PC-3 (cell line): ENCODE measurements around the gene ASH1L. TPM values are rescaled to one million over a fixed set of nuclear protein-coding genes. Genes with fewer than 3 reads are reported as not detected.
A peak's percentile ranks its signal among the peaks of the same experiment; 100 is the strongest.
"Not testable (repeated sequence)": the region's sequence is repeated elsewhere in the genome, so short reads cannot be mapped to it uniquely, and the experiment has no call there.

Experiments used
- ATAC-seq: fragments of 200-7000 bp; cut with Tn5 transposase; 2 replicates; pipeline ENCODE4 v1.9.1; 2020; ENCODE audit warnings: mild to moderate bottlenecking, moderate library complexity
- BruUV-seq: library from RNA; stranded (reverse); fragments of 400-500 nt; replicated peaks from 2 replicates; lab custom pipeline; 2021; lab: Mats Ljungman, UMichigan
- CTCF ChIA-PET: fragments of 300-600 bp; sonication (Branson Sonifier 250); formaldehyde crosslinking; loops from one replicate; lab custom pipeline; 2022; ENCODE audit warnings: antibody characterized with exemption; lab: Charles Lee
- POLR2A ChIA-PET: fragments of 300-600 bp; sonication (Branson Sonifier 250); formaldehyde crosslinking; loops from one replicate; lab custom pipeline; 2022; ENCODE audit warnings: antibody characterized with exemption; ENCODE audit not compliant: unreplicated experiment; lab: Charles Lee
- DNase-seq: peaks from one replicate; pipeline ENCODE4 v3.0.0-alpha.2; 2015
- H2AFZ ChIP-seq: fragments of 300-600 bp; sonication (generic); 2 replicates; pipeline ENCODE4 v1.6.0; 2016; ENCODE audit warnings: antibody characterized with exemption, low read length
- H3F3A ChIP-seq: fragments of 300-600 bp; sonication (generic); one replicate; pipeline ENCODE4 v1.6.0; 2017; ENCODE audit warnings: antibody characterized with exemption, low read length, control low read depth, mild to moderate bottlenecking; ENCODE audit not compliant: unreplicated experiment
- H3K27ac ChIP-seq: fragments of 300-600 bp; sonication (generic); 2 replicates; pipeline ENCODE4 v1.5.1; 2016; ENCODE audit warnings: mild to moderate bottlenecking, low read length
- H3K27me3 ChIP-seq: fragments of 300-600 bp; sonication (generic); 2 replicates; pipeline ENCODE4 v1.6.1; 2016; ENCODE audit warnings: low read length, mixed read lengths
- H3K36me3 ChIP-seq: fragments of 300-600 bp; sonication (generic); 2 replicates; pipeline ENCODE4 v1.6.1; 2016; ENCODE audit warnings: low read depth, mixed run types, low read length, mixed read lengths
- H3K4me1 ChIP-seq: fragments of 300-600 bp; sonication (generic); 2 replicates; pipeline ENCODE4 v1.5.1; 2016; ENCODE audit warnings: low read length; ENCODE audit not compliant: insufficient read depth
- H3K4me2 ChIP-seq: fragments of 300-600 bp; sonication (generic); 2 replicates; pipeline ENCODE4 v1.6.0; 2016; ENCODE audit warnings: low read length
- H3K4me3 ChIP-seq: fragments of 300-600 bp; sonication (generic); 2 replicates; pipeline ENCODE4 v1.5.1; 2016; ENCODE audit warnings: mild to moderate bottlenecking, low read length, mixed read lengths
- H3K79me2 ChIP-seq: fragments of 300-600 bp; sonication (generic); 2 replicates; pipeline ENCODE4 v1.6.1; 2017; ENCODE audit warnings: low read length, mixed read lengths
- H3K9ac ChIP-seq: fragments of 300-600 bp; sonication (generic); 2 replicates; pipeline ENCODE4 v1.6.0; 2016; ENCODE audit warnings: mild to moderate bottlenecking, low read length
- H3K9me2 ChIP-seq: fragments of 300-600 bp; sonication (generic); replicated peaks from 2 replicates; pipeline ENCODE4 v1.6.1; 2016; ENCODE audit warnings: mixed run types, low read length, mixed read lengths
- H3K9me3 ChIP-seq: fragments of 300-600 bp; sonication (generic); 2 replicates; pipeline ENCODE4 v1.6.1; 2016; ENCODE audit warnings: low read length, mixed read lengths
- H4K20me1 ChIP-seq: fragments of 300-600 bp; sonication (generic); 2 replicates; pipeline ENCODE4 v1.6.1; 2016; ENCODE audit warnings: low read length, mixed read lengths
- CTCF ChIP-seq: fragments of 300-600 bp; sonication (generic); conservative IDR thresholded peaks from 2 replicates; pipeline ENCODE4 v1.5.1; 2017; ENCODE audit warnings: antibody characterized with exemption, low read depth, mild to moderate bottlenecking, low read length
- EZH2 ChIP-seq: fragments of 300-600 bp; sonication (generic); IDR thresholded peaks from one replicate; pipeline ENCODE4 v1.6.1; 2017; ENCODE audit warnings: antibody characterized with exemption, mild to moderate bottlenecking, low read length; ENCODE audit not compliant: unreplicated experiment
- EZH2phosphoT487 ChIP-seq: fragments of 300-600 bp; sonication (generic); IDR thresholded peaks from 2 replicates; pipeline ENCODE4 v1.6.1; 2018; ENCODE audit warnings: mild to moderate bottlenecking, antibody characterized with exemption, low read length, borderline replicate concordance
- intact Hi-C: fragments of 100-400 bp; cut with micrococcal nuclease; formaldehyde crosslinking; loops from 2 replicates; pipeline ENCODE4 v1.9.0; 2023
- total RNA-seq: library from RNA; depleted of rRNA; stranded (reverse); fragments of >200 nt; gene quantifications from 2 replicates; pipeline ENCODE4 v1.2.3, GENCODE V29; 2014

The ASH1L gene
- total RNA-seq, 1 experiment from 2014 or later = 27.6 TPM

DNA sequence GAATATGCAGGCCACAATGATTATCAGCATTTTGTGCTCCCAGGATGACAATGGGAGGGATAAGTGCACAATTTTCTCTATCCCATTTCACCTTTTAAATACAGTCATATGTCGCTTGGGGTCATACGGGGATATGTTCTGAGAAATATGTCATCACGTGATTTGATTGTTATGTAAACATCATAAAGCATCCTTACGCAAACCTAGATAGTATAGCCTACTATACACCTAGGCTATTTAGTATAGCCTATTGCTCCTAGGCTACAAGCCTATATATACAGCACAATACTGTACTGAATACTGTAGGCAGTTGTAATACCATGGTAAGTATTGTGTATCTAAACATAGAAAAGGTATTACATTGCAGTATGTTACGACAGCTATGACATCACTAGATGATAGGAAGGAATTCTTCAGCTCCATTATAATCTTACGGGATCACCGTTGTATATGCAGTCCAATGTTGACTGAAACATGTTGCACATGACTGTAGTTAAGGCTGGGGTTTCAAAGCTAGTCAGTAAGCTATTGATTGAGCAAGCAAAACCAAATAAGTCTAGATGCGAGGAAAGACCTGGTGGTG, 223.0 kb downstream of the ASH1L start:
- no TSS peak for BruUV-seq
- ATAC-seq (no peak), DNase-seq (no peak)
- ChIA-PET CTCF (no interaction called here), POLR2A (no interaction called here)
- TF ChIP-seq EZH2 = no peak
- no peak for TF ChIP-seq CTCF
- TF ChIP-seq EZH2phosphoT487 = no peak
- Histone ChIP-seq H3F3A (peaks cover 5% of the 10 kb centered on the region), H3K4me3 (no peak overlapping the region), H2AFZ (no peak overlapping the region), H3K9me3 (no peaks in the 10 kb centered on the region), H3K4me1 (no peaks in the 10 kb centered on the region), H3K4me2 (no peak overlapping the region), H3K9me2 (no peaks in the 10 kb centered on the region), H3K27ac (no peak overlapping the region), H3K36me3 (peaks cover 73% of the 10 kb centered on the region), H4K20me1 (no peaks in the 10 kb centered on the region), H3K27me3 (no peaks in the 10 kb centered on the region), H3K9ac (no peak overlapping the region), H3K79me2 (no peaks in the 10 kb centered on the region)
- intact Hi-C loops = no loop called here

- Histone ChIP-seq H3K27ac (no peak overlapping the region), H3K4me2 (no peak overlapping the region), H3K9me3 (no peaks in the 10 kb centered on the region), H3K27me3 (no peaks in the 10 kb centered on the region), H3K9me2 (no peaks in the 10 kb centered on the region), H3K36me3 (peaks cover 60% of the 10 kb centered on the region), H2AFZ (no peak overlapping the region), H3F3A (peaks cover 5% of the 10 kb centered on the region), H3K9ac (no peak overlapping the region), H3K4me1 (peaks cover 3% of the 10 kb centered on the region; the same call in 1 of the 2 replicates), H3K79me2 (no peaks in the 10 kb centered on the region), H4K20me1 (0 out of 2 replicates have a peak, but pooled peaks cover 3% of the 10 kb centered on the region), H3K4me3 (no peak overlapping the region)
- DNase-seq (no peak), ATAC-seq (0 out of 2 replicates have a peak, but pooled peaks have one; percentile 19)
- intact Hi-C loops = no loop called here
- no peak for TF ChIP-seq CTCF
- TF ChIP-seq EZH2 = no peak
- TF ChIP-seq EZH2phosphoT487 = no peak
- BruUV-seq = no TSS peak
- CTCF ChIA-PET = no interaction called here
- POLR2A ChIA-PET = no interaction called here
Measured at GRCh38 chr1:155334962-155335361, 227.6 kb downstream of the ASH1L start.

GRCh38 chr1:155329980-155330598, 232.5 kb downstream of the ASH1L start:
- H3K79me2 ChIP-seq = peaks cover 21% of the 10 kb centered on the region
- H3K9me2 ChIP-seq = no peaks in the 10 kb centered on the region
- BruUV-seq = no TSS peak
- no peaks in the 10 kb centered on the region for H3K9me3 ChIP-seq
- intact Hi-C loops = no loop called here
- DNase-seq = peak; percentile 54
- ATAC-seq = peak; percentile 15; the same call in 1 of the 2 replicates
- POLR2A ChIA-PET = no interaction called here
- no peak overlapping the region for H3K9ac ChIP-seq
- H3K27me3 ChIP-seq = no peaks in the 10 kb centered on the region
- no peak overlapping the region for H3K4me3 ChIP-seq
- H3F3A ChIP-seq = no peaks in the 10 kb centered on the region
- peaks cover 17% of the 10 kb centered on the region; the same call in 1 of the 2 replicates for H3K4me1 ChIP-seq
- H3K27ac ChIP-seq = no peak overlapping the region
- H2AFZ ChIP-seq = no peak overlapping the region
- 0 out of 2 replicates have a peak, but pooled peaks cover 3% of the 10 kb centered on the region for H4K20me1 ChIP-seq
- H3K4me2 ChIP-seq = no peak overlapping the region
- H3K36me3 ChIP-seq = peaks cover 38% of the 10 kb centered on the region
- CTCF ChIA-PET = no interaction called here
- TF ChIP-seq CTCF = no peak
- no peak for TF ChIP-seq EZH2phosphoT487

- H3K9me2 ChIP-seq, POLR2A ChIA-PET, DNase-seq, H3K27me3 ChIP-seq, H3K9ac ChIP-seq, H3K9me3 ChIP-seq, BruUV-seq, ATAC-seq, H4K20me1 ChIP-seq, H3K27ac ChIP-seq, H3K4me2 ChIP-seq, H3K4me3 ChIP-seq, intact Hi-C loops, CTCF ChIA-PET, H3F3A ChIP-seq, H2AFZ ChIP-seq: not testable (repeated sequence)
- peaks cover 32% of the 10 kb centered on the region for H3K36me3 ChIP-seq
- peaks cover 29% of the 10 kb centered on the region for H3K79me2 ChIP-seq
- peaks cover 17% of the 10 kb centered on the region; the same call in 1 of the 2 replicates for H3K4me1 ChIP-seq
Measured at GRCh38 chr1:155328856-155329255, 233.7 kb downstream of the ASH1L start.
